Naive thymus-derived CD4-positive, alpha-beta T cell (primary cell): ENCODE data around the gene HAUS1. TPM values are rescaled to one million over a fixed set of nuclear protein-coding genes. Genes with fewer than 3 reads are reported as not detected.

Experiments used
- ATAC-seq: fragments of 150-1000 bp; cut with Tn5 transposase; 2 replicates; pipeline ENCODE4 v1.10.0; 2021; ENCODE audit warnings: mild to moderate bottlenecking, moderate library complexity
- CTCF ChIA-PET: fragments of 350-600 bp; sonication (Branson Sonifier 250); formaldehyde crosslinking; loops from one replicate; lab custom pipeline; 2021; ENCODE audit warnings: antibody characterized with exemption; lab: Charles Lee
- POLR2A ChIA-PET: fragments of 350-600 bp; sonication (Branson Sonifier 250); formaldehyde crosslinking; loops from one replicate; lab custom pipeline; 2021; ENCODE audit warnings: antibody characterized with exemption, inconsistent platforms; lab: Charles Lee
- DNase-seq, 9 donors: peaks; one replicate each; pipeline versions ENCODE4 v3.0.0 to v3.0.0-alpha.2; 2020 to 2022; ENCODE audit warnings: mixed read lengths in 1 of 9
- H3K27ac ChIP-seq: one replicate; pipeline ENCODE4 v1.7.0; 2013; ENCODE audit warnings: mild to moderate bottlenecking, low read depth, low read length, moderate library complexity
- H3K27me3 ChIP-seq, 2 donors: one replicate each; pipeline ENCODE4 v1.7.0; 2013; ENCODE audit warnings: low read length in 2 of 2, mild to moderate bottlenecking in 2 of 2, moderate library complexity in 2 of 2; ENCODE audit not compliant: control insufficient read depth in 2 of 2, insufficient read depth in 2 of 2
- H3K36me3 ChIP-seq, 3 experiments: 1 replicate in 2 of 3; 2 replicates in 1 of 3; pipeline ENCODE4 v1.7.0; 2013; ENCODE audit warnings: low read length in 3 of 3, mild to moderate bottlenecking in 3 of 3, moderate library complexity in 1 of 3; ENCODE audit not compliant: insufficient read depth in 3 of 3, control insufficient read depth in 2 of 3
- H3K4me1 ChIP-seq, 2 donors: one replicate each; pipeline ENCODE4 v1.7.0; 2013; ENCODE audit warnings: low read length in 2 of 2, mild to moderate bottlenecking in 2 of 2, moderate library complexity in 1 of 2; ENCODE audit not compliant: control insufficient read depth in 2 of 2, insufficient read depth in 2 of 2
- H3K4me3 ChIP-seq: 2 replicates; pipeline ENCODE4 v1.7.0; 2013; ENCODE audit warnings: mild to moderate bottlenecking, low read length
- H3K9me3 ChIP-seq, 3 experiments: 1 replicate in 2 of 3; 2 replicates in 1 of 3; pipeline ENCODE4 v1.7.0; 2013; ENCODE audit warnings: low read length in 3 of 3; ENCODE audit not compliant: control insufficient read depth in 2 of 3
- H3K27ac Mint-ChIP-seq, 9 donors: one replicate each; pipeline ENCODE4 v1.8.0; 2020 to 2022; ENCODE audit warnings: mixed read lengths in 9 of 9, mild to moderate bottlenecking in 8 of 9, moderate library complexity in 5 of 9, inconsistent platforms in 2 of 9
- H3K27me3 Mint-ChIP-seq, 5 donors: one replicate each; pipeline ENCODE4 v1.8.0; 2021 to 2022; ENCODE audit warnings: mixed read lengths in 5 of 5, mild to moderate bottlenecking in 1 of 5
- H3K36me3 Mint-ChIP-seq, 5 donors: one replicate each; pipeline ENCODE4 v1.8.0; 2020 to 2022; ENCODE audit warnings: mixed read lengths in 5 of 5, mild to moderate bottlenecking in 3 of 5, inconsistent platforms in 1 of 5
- H3K4me1 Mint-ChIP-seq, 7 donors: one replicate each; pipeline ENCODE4 v1.8.0; 2020 to 2022; ENCODE audit warnings: mixed read lengths in 7 of 7, mild to moderate bottlenecking in 3 of 7, inconsistent platforms in 1 of 7
- H3K4me3 Mint-ChIP-seq, 10 donors: one replicate each; pipeline ENCODE4 v1.8.0; 2020 to 2022; ENCODE audit warnings: mild to moderate bottlenecking in 10 of 10, mixed read lengths in 10 of 10, moderate library complexity in 6 of 10, inconsistent platforms in 2 of 10
- H3K9me3 Mint-ChIP-seq, 11 donors: one replicate each; pipeline ENCODE4 v1.8.0; 2020 to 2022; ENCODE audit warnings: mixed read lengths in 11 of 11, mild to moderate bottlenecking in 4 of 11, inconsistent platforms in 1 of 11, moderate library complexity in 1 of 11
- intact Hi-C, 2 donors: fragments of 100-400 bp; cut with micrococcal nuclease; formaldehyde crosslinking; loops; one replicate each; pipeline ENCODE4 v1.15.1; 2023
- polyA plus RNA-seq, 2 donors: library from polyadenylated mRNA; unstranded; fragments of 300-500 nt; fragmentation: Illumina TruSeq; gene quantifications; one replicate each; pipeline ENCODE4 v1.2.3, GENCODE V29; 2021
- total RNA-seq, 6 experiments: library from RNA in 5 of 6; stranded (reverse) in 5 of 6; gene quantifications; 1 replicate in 5 of 6; 2 replicates in 1 of 6; pipeline ENCODE4 v1.2.3 and lab custom pipeline; 2021 to 2026

HAUS1 gene
- total and polyA plus RNA-seq, 7 experiments from 2014 or later = 10.4 to 47.2 (median 23.4) TPM

GRCh38 chr18:46174342-46175041 is 70.3 kb downstream of the HAUS1 start:
- Histone ChIP-seq H3K4me3 (peak overlapping the region; percentile 98), H3K27ac (peak overlapping the region; percentile 84), H3K36me3 (peaks cover 0 to 15% (median 0%) of the 10 kb centered on the region in 3 experiments), H3K27me3 (no peaks in the 10 kb centered on the region), H3K9me3 (no peaks in the 10 kb centered on the region), H3K4me1 (peaks cover 16 to 17% of the 10 kb centered on the region in 2 donors)
- Mint-ChIP-seq H3K27me3 (peaks cover 0 to 3% (median 0%) of the 10 kb centered on the region in 5 donors), H3K4me1 (peaks cover 37 to 45% (median 43%) of the 10 kb centered on the region in 7 donors), H3K27ac (peak overlapping the region; percentile 60 to 99 (median 96)), H3K9me3 (peaks cover 0 to 2% (median 0%) of the 10 kb centered on the region in 11 donors), H3K36me3 (peaks cover 0 to 15% (median 4%) of the 10 kb centered on the region in 5 donors), H3K4me3 (peak overlapping the region; percentile 93 to 99 (median 98))
- DNase-seq (peak; percentile 16 to 63 (median 27)), ATAC-seq (no peak)
- ChIA-PET CTCF (interaction anchor here (0.6 to 2.8 kb wide), 21 partner anchors 8 to 743 kb away, joined by 3 to 31 read pairs (median 8); partner anchors contain the start of genes ATP5F1A, KATNAL2, LOXHD1 and PIAS2), POLR2A (interaction anchor here (0.6 to 1.8 kb wide), 8 partner anchors 10 to 725 kb away, joined by 3 to 8 read pairs (median 4); no protein-coding TSS in a partner anchor)
- intact Hi-C loops = loop anchor here (1.0 to 5.0 kb wide), 11 partner anchors 16 to 1758 kb away; partner anchors contain the start of genes ATP5F1A (in 1 of the 2), EPG5 (in 1 of the 2), HAUS1 (in 1 of the 2) and HDHD2 (in 1 of the 2)

DNA sequence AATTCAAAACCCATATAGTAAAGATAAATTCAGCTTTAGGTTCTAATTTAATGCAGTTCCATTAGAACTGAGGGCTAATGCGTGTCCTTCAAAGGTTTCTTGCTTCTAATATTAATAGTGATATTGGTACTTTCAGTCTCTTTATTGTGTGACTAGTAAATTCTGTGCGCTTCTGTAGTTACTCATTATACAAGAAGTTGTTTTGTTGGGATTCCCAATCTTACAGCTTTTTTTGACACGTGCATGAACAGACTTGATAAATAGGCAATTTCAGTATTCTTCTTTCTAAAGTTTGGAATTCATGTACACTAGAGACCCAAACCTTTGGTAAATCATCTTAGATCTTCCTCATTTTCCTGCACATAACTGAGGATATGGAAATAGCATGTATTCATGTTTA is 71.8 kb downstream of the HAUS1 start:
- Mint-ChIP-seq H3K27me3 (peaks cover 0 to 3% (median 0%) of the 10 kb centered on the region in 5 donors), H3K27ac (peak overlapping the region in 8 of 9 donors; percentile 10 to 96 (median 74)), H3K36me3 (peaks cover 3 to 15% (median 4%) of the 10 kb centered on the region in 5 donors), H3K9me3 (peaks cover 0 to 2% (median 0%) of the 10 kb centered on the region in 11 donors), H3K4me3 (peak overlapping the region; percentile 93 to 99 (median 98)), H3K4me1 (peaks cover 36 to 59% (median 52%) of the 10 kb centered on the region in 7 donors)
- DNase-seq (no peak), ATAC-seq (no peak)
- ChIA-PET CTCF (interaction anchor here (0.6 kb wide), 2 partner anchors 21 to 42 kb away, joined by 3 to 6 read pairs; no protein-coding TSS in a partner anchor), POLR2A (interaction anchor here (0.6 to 1.5 kb wide), 2 partner anchors 45 to 75 kb away, joined by 3 to 5 read pairs; no protein-coding TSS in a partner anchor)
- peak overlapping the region; percentile 98 for H3K4me3 ChIP-seq
- no peaks in the 10 kb centered on the region for H3K27me3 ChIP-seq
- no peaks in the 10 kb centered on the region for H3K9me3 ChIP-seq
- H3K36me3 ChIP-seq = peaks cover 0 to 15% (median 0%) of the 10 kb centered on the region in 3 experiments
- intact Hi-C loops = no loop called here
- no peak overlapping the region for H3K27ac ChIP-seq
- peaks cover 16 to 30% of the 10 kb centered on the region in 2 donors for H3K4me1 ChIP-seq

Other genes with a start within 250 kb of the HAUS1 start
- 10 to 100 TPM; 26.0 to 54.8 (median 44.7) TPM for gene EPG5, start 137.1 kb upstream of the HAUS1 start, total RNA-seq
- gene EPG5, start 137.1 kb upstream of the HAUS1 start, polyA plus RNA-seq = 1 to 10 TPM; 6.3 to 6.4 TPM
- gene PSTPIP2, start 32.1 kb upstream of the HAUS1 start, total RNA-seq = 10 to 100 TPM; 11.1 to 24.6 (median 15.2) TPM
- gene PSTPIP2, start 32.1 kb upstream of the HAUS1 start, polyA plus RNA-seq = 10 to 100 TPM; 13.5 to 15.9 TPM
- 100 to 1,000 TPM; 181 to 311 (median 212) TPM for gene ATP5F1A, start 6.1 kb upstream of the HAUS1 start, total RNA-seq
- gene ATP5F1A, start 6.1 kb upstream of the HAUS1 start, polyA plus RNA-seq = 100 to 1,000 TPM; 484 to 541 TPM